ENCODE results near the gene GEMIN7.

The GEMIN7 gene

DNA sequence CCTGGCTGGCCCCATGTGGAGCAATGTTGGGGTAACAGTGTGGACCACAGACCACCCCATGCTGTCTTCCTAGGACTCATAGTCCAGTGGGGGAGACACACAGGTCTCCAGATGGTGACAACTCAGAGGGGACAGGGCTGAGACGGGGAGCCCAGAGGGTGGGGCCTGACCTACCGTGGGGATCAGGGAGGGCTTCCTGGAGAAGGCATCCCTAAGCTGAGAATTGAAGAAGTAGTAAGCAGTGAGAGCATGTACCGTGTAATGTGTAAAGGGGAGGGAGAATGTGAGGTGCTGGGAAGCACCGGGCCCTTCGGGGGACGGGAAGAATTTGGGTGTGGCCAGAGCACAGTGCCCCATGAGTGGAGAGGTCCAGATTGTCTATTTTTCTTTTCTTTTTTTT lies 45.0 kb downstream of the GEMIN7 start:
- TF ChIP-seq, protein P1, sequence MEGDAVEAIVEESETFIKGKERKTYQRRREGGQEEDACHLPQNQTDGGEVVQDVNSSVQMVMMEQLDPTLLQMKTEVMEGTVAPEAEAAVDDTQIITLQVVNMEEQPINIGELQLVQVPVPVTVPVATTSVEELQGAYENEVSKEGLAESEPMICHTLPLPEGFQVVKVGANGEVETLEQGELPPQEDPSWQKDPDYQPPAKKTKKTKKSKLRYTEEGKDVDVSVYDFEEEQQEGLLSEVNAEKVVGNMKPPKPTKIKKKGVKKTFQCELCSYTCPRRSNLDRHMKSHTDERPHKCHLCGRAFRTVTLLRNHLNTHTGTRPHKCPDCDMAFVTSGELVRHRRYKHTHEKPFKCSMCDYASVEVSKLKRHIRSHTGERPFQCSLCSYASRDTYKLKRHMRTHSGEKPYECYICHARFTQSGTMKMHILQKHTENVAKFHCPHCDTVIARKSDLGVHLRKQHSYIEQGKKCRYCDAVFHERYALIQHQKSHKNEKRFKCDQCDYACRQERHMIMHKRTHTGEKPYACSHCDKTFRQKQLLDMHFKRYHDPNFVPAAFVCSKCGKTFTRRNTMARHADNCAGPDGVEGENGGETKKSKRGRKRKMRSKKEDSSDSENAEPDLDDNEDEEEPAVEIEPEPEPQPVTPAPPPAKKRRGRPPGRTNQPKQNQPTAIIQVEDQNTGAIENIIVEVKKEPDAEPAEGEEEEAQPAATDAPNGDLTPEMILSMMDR (conservative IDR thresholded peaks at IDR 0.05; ENCODE audit: low read depth, low read length), result no peak
- DNase-seq (ENCODE audit: low read depth), result no peak
- H3K4me3 ChIP-seq (ENCODE audit: low read length), result no peak overlapping the region

DNA sequence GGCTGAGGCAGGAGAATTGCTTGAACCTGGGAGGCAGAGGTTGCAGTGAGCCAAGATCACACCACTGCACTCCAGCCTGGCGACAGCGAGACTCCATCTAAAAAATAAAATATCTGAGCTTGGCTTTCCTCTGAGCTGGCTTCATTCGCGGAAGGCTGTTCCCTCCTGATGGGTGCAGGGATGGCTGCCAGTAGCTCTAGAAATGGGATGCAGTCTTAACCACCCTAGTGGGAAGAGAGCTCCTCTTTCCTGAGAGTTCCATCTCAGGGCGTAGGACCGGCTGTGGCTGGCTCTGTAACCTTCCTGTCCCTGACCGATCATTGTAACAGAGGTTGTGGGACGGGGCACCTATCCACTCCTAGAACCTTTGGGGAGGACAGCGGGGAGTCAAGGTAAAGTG lies 46.3 kb downstream of the GEMIN7 start:
- H3K4me3 ChIP-seq (ENCODE audit: low read length), result no peak overlapping the region
- TF ChIP-seq, protein P1 (conservative IDR thresholded peaks at IDR 0.05; ENCODE audit: low read depth, low read length), result no peak
- DNase-seq (ENCODE audit: low read depth), result no peak

- no peak overlapping the region for H3K4me3 ChIP-seq (ENCODE audit: low read length)
- no peak for DNase-seq (ENCODE audit: low read depth)
- TF ChIP-seq, protein P1 (conservative IDR thresholded peaks at IDR 0.05; ENCODE audit: low read depth, low read length), result peak; percentile 91
Observed at GRCh38 chr19:45125975-45126493, 47.0 kb downstream of the GEMIN7 start.

DNA sequence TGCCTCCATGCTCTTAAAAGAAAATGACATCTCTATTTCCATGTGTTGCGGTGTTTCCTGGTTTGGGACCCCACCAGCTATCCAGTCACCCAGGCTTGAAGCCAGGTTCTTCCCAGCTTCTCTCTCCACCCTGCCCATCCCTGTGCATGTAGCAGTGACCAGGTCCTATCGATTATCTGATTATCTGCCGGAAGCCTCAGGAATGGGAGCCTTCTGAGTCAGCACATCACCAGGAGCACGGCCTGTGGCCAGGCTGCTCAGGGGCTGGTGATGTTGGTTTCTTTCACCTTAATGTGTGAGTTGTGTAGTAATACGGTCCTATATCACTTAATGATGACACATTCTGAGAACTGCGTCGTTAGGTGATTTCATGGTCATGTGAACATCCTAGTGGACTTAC lies 47.6 kb downstream of the GEMIN7 start:
- no peak overlapping the region for H3K4me3 ChIP-seq (ENCODE audit: low read length)
- DNase-seq (ENCODE audit: low read depth), result no peak
- TF ChIP-seq, protein P1 (conservative IDR thresholded peaks at IDR 0.05; ENCODE audit: low read depth, low read length), result no peak

GRCh38 chr19:45128146-45128545 lies 49.1 kb downstream of the GEMIN7 start:
- no peak for DNase-seq (ENCODE audit: low read depth)
- no peak overlapping the region for H3K4me3 ChIP-seq (ENCODE audit: low read length)
- TF ChIP-seq, protein P1 (conservative IDR thresholded peaks at IDR 0.05; ENCODE audit: low read depth, low read length), result no peak

DNA sequence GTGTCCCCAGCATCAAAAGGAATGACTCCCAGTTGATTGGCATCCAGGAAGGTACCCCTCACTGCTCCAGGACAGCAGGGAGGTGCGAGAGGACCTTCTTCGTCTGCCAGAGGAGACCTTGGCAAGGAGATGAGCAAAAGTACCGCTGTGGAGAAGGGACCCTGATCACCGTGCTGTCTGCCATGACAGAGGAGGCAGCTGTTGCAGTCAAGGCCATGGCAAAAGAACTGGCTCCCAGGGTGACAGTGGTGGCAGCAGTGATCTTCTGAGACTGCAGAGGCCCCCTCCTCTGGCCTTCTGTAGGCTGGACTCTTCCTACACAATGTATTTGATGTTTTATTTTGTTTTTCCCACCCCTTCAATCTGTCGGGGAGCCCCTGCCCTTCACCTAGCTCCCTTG lies 49.7 kb downstream of the GEMIN7 start:
- no peak overlapping the region for H3K4me3 ChIP-seq (ENCODE audit: low read length)

DNA sequence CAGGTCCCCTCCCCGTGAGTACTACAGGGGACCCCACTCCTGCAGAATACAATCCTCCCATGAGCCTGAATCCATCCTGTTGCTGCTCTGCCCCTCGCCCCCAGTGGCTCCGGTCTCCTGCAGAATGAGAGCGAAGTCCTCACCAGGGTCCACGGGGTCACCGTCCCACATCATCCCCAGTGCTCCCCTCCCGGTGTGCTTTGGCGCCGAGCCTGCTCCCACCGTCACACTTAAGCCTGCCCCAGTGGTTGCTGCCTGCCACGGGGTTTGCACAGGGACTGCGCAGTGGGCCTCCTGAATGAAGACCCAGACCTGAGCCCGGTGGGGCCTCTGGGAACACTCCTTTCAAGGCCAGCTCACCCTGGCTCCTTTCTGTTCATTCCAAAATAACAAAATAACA lies 51.2 kb downstream of the GEMIN7 start:
- no peak overlapping the region for H3K4me3 ChIP-seq (ENCODE audit: low read length)
- no peak for DNase-seq (ENCODE audit: low read depth)
- TF ChIP-seq, protein P1 (conservative IDR thresholded peaks at IDR 0.05; ENCODE audit: low read depth, low read length), result no peak

More for the DNA sequence above, 49.7 kb downstream of the GEMIN7 start:
- no peak for DNase-seq (ENCODE audit: low read depth)
- TF ChIP-seq, protein P1 (conservative IDR thresholded peaks at IDR 0.05; ENCODE audit: low read depth, low read length), result no peak
